Fibroblast of skin of left quadriceps (primary cell): ENCODE data around the gene PDE12.
"Not testable (repeated sequence)": the region's sequence is repeated elsewhere in the genome, so short reads cannot be mapped to it uniquely, and the experiment has no call there.

ENCODE experiments used
- DNase-seq, 2 experiments: peaks; one replicate each; pipeline ENCODE4 v3.0.0-alpha.2; 2013; ENCODE audit warnings: low read depth in 2 of 2

PDE12 gene

GRCh38 chr3:57586778-57587177 lies 30.7 kb downstream of the PDE12 start:
- no peak for DNase-seq

DNA sequence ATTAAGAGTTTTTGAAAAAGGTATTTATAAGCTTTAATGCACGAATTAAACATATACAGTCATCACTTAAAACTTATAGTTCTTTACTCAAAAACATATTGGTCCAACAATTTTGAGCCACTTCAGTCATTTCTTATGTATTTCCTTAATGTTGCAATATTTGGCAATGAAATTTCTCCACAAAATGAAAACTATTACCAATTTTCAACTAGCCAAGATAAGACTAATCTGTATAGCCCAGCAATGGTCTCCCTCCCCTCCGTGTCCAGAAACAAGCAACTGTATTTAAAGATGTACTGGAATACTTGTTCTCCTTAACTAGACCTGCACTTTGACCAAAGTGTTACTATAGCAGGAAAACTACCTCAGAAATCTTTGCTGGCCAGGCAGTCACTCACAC lies 31.8 kb downstream of the PDE12 start:
- no peak for DNase-seq

DNA sequence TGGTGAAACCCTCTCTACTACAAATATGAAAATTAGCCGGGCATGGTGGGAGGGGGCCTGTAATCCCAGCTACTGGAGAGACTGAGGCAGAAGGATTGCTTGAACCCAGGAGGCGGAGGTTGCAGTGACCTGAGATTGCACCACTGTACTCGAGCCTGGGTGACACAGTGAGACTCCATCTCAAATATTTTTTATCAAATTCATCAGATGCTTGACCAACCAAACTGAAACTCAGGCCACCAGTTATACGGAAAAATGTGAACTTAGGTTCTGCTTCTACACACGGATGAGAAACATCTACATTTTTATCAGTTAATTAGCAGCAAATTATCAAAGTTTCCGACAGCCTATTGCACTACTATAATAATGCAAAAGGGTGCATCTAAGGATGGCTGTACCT lies 36.2 kb downstream of the PDE12 start:
- no peak for DNase-seq

DNA sequence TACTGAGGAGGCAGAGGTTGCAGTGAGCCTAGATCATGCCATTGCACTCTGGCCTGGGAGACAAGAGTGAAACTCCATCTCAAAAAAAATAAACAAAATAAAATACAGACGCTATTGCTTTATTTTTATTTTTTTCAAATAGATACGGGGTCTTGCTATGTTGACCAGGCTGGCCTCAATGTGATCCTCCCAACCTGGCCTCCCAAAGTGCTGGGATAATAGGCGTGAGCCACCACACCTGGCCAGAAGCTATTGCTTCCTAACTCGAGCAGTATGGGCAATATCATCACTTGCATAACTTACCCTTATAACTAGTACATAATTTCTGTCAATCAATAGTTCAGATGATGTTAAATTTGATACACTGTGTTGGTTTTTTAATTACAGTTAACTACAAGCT lies 38.1 kb downstream of the PDE12 start:
- DNase-seq, result no peak

GRCh38 chr3:57594576-57594975 lies 38.5 kb downstream of the PDE12 start:
- no peak for DNase-seq

DNA sequence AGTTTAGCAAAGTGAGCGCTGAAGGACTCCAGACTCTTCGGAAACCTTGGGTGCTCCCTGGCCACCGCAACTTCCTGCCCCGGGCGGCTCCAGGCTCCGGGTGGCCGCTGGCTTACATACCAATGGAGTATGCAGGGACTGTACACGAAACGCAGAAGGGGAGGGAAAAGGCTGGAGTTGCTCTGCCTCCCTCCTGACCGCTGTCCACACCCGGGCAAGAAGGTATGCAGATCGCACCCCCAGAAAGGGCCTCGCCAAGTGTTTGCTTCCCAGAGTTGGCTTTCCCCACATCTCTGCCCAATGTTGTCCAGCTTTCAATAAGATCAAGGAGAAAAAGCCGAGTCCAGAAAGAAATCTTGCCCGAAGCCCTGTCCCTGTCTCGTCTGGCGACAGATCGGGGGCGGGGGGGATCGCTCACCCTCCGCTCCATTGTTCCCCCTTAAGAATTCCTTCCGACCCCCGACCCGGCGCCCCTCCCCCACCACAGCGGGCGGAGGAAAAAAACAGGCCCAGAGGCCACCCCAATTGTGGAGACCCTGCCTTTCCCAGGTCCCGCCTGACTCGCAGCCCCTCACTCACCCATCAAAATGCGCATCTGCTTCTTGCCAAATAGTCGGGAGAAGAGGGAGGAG lies 40.5 kb downstream of the PDE12 start:
- peak; percentile 66 to 75 for DNase-seq

DNA sequence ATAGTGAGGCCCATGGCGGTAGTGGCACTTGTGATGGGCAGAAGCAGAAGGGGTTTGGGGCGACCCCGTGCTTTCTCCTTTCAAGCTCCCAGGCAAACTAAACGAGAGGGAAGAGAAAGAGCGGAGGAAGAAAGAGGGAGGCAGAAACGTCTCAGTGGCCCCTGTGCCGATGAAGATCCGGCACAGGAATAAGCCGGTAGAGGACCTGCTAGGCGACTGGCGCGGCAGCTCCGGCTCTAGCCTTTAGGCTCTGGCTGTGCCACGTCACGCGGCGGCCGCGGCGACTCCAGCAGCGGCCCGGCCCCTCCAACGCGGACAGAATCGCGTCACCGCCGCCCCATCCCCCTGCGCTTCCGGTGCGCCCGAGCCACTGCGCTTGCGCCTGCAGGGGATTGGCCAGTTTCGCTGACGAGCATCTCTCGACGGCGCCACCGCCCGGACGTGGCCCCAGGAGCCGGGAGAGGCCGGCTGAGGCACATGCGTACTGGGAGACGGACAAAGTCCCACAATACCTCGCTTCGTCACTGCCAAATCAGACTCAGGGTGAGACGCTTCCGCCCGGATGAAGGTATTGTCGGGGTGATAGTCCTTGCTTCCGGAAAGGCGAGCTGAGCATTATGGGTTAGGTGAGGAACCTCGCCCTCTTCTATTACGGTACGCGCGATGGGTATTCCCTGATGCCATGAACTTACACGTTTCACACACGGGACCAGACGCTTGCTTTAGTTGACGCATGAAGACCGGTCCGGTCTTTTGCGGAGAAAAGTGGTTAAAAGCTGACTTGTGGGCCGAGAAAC lies 41.3 kb downstream of the PDE12 start, which contains the start of gene ARF4:
TSS of gene ARF4 (minus strand) at position 218 of the 797 bp plus-strand sequence. CDS start at position 14, 204 bp downstream.
- peak; percentile 99 for DNase-seq

DNA sequence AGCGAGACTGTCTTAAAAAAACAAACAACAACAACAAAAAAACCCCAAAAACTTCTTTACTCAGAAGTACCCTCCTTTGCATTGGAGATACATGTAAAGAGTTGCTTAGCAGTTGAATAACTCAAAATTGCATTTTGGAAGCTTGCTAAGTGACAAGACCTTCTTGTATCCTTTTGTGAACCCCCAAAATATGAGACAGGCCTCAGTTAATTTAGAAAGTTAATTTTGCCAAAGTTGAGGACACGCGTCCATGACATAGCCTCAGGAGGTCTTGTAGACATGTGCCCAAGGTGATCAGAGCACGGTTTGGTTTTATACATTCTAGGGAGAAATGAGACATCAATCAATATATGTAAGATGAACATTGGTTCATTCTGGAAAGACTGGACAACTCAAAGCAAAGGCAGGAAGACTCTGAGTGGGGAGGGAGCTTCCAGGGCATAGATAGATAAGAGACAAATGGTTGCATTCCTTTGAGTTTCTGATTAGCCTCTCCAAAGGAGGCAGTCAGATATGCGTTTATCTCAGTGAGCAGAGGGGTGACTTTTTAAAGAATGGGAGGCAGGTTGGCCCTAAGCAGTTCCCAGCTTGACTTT lies 42.8 kb downstream of the PDE12 start:
- no peak for DNase-seq

- no peak for DNase-seq
Measured at GRCh38 chr3:57600195-57600594, 44.1 kb downstream of the PDE12 start.

GRCh38 chr3:57604971-57605370 lies 48.9 kb downstream of the PDE12 start:
- no peak for DNase-seq

DNA sequence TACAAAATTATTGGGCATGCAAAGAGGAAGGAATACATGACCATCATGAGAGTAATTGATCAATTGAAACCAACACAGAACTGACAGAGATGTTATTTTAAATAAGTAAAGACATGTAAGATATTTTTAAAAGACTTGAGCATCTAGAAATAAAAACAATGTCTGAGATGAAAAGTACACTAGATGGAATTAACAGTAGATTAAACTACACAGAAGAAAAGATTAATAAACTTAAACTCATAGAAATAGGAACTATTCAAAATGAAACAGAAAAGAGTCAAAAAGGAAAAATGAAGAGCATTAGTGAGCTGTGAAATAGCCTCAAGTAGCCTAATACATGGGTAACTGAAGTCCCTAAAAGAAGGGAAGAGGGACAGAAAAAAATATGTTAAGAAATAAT lies 49.6 kb downstream of the PDE12 start:
- DNase-seq, result no peak

DNA sequence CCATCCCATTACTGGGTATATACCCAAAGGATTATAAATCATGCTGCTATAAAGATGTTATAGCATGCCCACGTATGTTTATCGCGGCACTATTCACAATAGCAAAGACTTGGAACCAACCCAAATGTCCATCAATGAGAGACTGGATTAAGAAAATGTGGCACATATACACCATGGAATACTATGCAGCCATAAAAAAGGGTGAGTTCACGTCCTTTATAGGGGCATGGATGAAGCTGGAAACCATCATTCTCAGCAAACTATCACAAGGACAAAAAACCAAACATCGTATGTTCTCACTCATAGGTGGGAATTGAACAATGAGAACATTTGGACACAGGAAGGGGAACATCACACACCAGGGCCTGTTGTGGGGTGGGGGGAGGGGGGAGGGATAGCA lies 55.8 kb downstream of the PDE12 start:
- DNase-seq, result not testable (repeated sequence)

DNA sequence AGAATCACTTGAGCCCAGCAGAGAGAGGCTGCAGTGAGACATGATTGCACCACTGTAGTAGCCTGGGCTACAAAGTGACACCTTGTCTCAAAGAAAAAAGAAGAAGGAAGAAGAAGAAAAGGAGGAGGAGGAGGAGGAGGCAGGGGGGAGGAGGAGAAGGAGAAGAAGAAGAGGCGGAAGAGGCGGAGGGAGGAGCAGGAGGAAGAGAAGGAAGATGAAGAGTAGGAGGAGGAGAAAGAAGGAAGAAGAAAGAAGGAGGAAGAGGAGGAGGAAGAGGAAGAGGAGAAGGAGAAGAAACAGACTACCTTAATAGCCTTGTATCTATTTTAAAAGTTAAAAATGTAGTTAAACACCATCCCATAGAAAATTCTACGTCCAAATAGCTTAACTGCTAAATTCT lies 60.2 kb downstream of the PDE12 start:
- DNase-seq, result no peak
